ENCODE data around the gene MATN4.

GRCh38 chr20:45323731-45324130, 15.6 kb upstream of the MATN4 start:
- TF ChIP-seq EZH2 (IDR thresholded peaks at IDR 0.05; ENCODE audit: low read depth, unreplicated experiment) (no peak), REST (IDR thresholded peaks at IDR 0.05; ENCODE audit: unreplicated experiment) (no peak), POLR2AphosphoS5 (IDR thresholded peaks at IDR 0.05; ENCODE audit: low read depth) (no peak), ZNF114 (CRISPR knock-in tag; IDR thresholded peaks at IDR 0.05) (no peak)
- TF ChIP-seq, protein P1, sequence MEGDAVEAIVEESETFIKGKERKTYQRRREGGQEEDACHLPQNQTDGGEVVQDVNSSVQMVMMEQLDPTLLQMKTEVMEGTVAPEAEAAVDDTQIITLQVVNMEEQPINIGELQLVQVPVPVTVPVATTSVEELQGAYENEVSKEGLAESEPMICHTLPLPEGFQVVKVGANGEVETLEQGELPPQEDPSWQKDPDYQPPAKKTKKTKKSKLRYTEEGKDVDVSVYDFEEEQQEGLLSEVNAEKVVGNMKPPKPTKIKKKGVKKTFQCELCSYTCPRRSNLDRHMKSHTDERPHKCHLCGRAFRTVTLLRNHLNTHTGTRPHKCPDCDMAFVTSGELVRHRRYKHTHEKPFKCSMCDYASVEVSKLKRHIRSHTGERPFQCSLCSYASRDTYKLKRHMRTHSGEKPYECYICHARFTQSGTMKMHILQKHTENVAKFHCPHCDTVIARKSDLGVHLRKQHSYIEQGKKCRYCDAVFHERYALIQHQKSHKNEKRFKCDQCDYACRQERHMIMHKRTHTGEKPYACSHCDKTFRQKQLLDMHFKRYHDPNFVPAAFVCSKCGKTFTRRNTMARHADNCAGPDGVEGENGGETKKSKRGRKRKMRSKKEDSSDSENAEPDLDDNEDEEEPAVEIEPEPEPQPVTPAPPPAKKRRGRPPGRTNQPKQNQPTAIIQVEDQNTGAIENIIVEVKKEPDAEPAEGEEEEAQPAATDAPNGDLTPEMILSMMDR (conservative IDR thresholded peaks at IDR 0.05; ENCODE audit: low read depth in 2 of 2): no peak

All from GM23338 (cell line).